NT2/D1 (cell line): Measurements from ENCODE around the gene POLE.

Experiments
- YY1 ChIP-seq: IDR thresholded peaks from 2 replicates; pipeline ENCODE4 v1.6.1; 2011; ENCODE audit not compliant: insufficient read length, insufficient read depth
- ZNF274 ChIP-seq: IDR thresholded peaks from 2 replicates; pipeline ENCODE4 v1.6.1; 2011; ENCODE audit warnings: mild to moderate bottlenecking, low read depth, low read length

DNA sequence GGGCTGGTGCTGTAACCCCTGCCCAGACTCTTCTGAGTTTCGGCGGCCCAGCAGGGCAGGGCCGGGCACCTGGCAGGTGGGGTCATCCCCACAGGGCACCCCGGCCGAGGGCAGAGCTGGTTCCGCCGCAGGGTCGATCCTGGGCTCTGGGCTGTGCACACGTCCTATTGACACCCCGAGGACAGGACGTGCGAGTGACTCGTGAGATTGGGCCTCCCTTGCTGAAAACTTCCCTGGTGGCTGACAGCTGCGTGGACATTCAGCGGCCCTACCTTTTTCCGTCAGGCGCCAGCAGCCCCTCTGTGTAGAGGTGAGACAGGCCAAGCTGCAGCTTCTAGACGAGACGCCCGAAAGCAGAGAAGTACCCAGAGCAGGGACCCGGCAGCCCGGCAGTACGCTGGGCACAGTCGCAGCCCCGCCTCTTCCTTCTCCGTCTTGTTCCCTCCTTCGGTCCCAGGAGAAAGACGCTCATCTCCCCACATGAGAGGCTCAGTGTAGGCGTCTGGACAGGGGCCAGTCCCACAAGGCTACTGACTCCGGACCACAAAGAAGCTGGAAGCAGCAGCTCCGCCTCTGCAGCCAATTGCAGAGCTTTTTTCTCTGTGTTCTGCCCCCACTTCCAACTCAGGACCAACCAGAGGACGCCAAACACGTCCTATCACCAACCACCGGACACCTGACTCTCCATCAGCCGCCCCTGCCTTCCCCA is 76.9 kb downstream of the POLE start, which contains the start of gene LRCOL1:
- TF ChIP-seq ZNF274 (no peak), YY1 (no peak)
